Upper lobe of left lung (tissue), 6 donors: Measurements from ENCODE around the gene MVD. TPM values are rescaled to one million over a fixed set of nuclear protein-coding genes. Genes with fewer than 3 reads are reported as not detected.

Experiments
- ATAC-seq, 2 donors: fragments of 200-7000 bp; cut with Tn5 transposase; one replicate each; pipeline ENCODE4 v1.9.1; 2022; ENCODE audit warnings: mild to moderate bottlenecking in 2 of 2, moderate library complexity in 2 of 2; ENCODE audit not compliant: low FRiP score in 2 of 2
- DNase-seq, 2 donors: peaks; one replicate each; pipeline ENCODE4 v3.0.0-alpha.2; 2019 to 2020
- H3K27ac ChIP-seq, 4 donors: fragments of 200-600 bp; sonication (generic); one replicate each; pipeline ENCODE4 v1.5.1; 2016 to 2019
- H3K27me3 ChIP-seq, 4 donors: fragments of 200-600 bp; sonication (generic); one replicate each; pipeline ENCODE4 v1.5.1; 2017 to 2019
- H3K36me3 ChIP-seq, 4 donors: fragments of 200-600 bp; sonication (generic); one replicate each; pipeline ENCODE4 v1.5.1; 2016 to 2019
- H3K4me1 ChIP-seq, 4 donors: fragments of 200-600 bp; sonication (generic); one replicate each; pipeline ENCODE4 v1.5.1; 2018 to 2019
- H3K4me3 ChIP-seq, 4 donors: fragments of 200-600 bp; sonication (generic); one replicate each; pipeline ENCODE4 v1.5.1; 2017 to 2019; ENCODE audit warnings: mild to moderate bottlenecking in 2 of 4, moderate library complexity in 1 of 4
- H3K9me3 ChIP-seq, 4 donors: fragments of 200-600 bp; sonication (generic); one replicate each; pipeline ENCODE4 v1.5.1; 2018 to 2019
- EP300 ChIP-seq, 4 donors: sonication (generic); formaldehyde crosslinking; IDR thresholded peaks; one replicate each; pipeline ENCODE4 v1.5.1; 2017; ENCODE audit warnings: antibody characterized with exemption in 4 of 4, control low read depth in 2 of 4
- POLR2A ChIP-seq, 4 donors: fragments of 450-650 bp; IDR thresholded peaks; one replicate each; pipeline ENCODE4 v1.5.1; 2016 to 2017; ENCODE audit warnings: antibody characterized with exemption in 4 of 4, mild to moderate bottlenecking in 2 of 4
- POLR2AphosphoS5 ChIP-seq, 2 donors: sonication (generic); formaldehyde crosslinking; IDR thresholded peaks; one replicate each; pipeline ENCODE4 v1.5.1; 2017; ENCODE audit warnings: antibody characterized with exemption in 2 of 2
- WGBS, 2 donors: methylation state at CpG; one replicate each; pipeline ENCODE4 v1.1.5; 2017 to 2018; 5-methylcytosine and 5-hydroxymethylcytosine counted together
- total RNA-seq, 6 donors: library from RNA; depleted of rRNA in 4 of 6; stranded (reverse); fragments of >200 nt in 4 of 6; gene quantifications; one replicate each; pipeline versions ENCODE4 v1.1.0 to v1.2.1, GENCODE V29; 2016 to 2021
- TF ChIP-seq, protein P1 (sequence below), 6 experiments: fragments of 450-650 bp in 4 of 6; fragments of 200-600 bp in 2 of 6; sonication (generic) in 2 of 6; IDR thresholded peaks; one replicate each; pipeline ENCODE4 v1.5.1; 2016 to 2019; ENCODE audit warnings: antibody characterized with exemption in 6 of 6
- donor health status: DM: no; HTN: no; CAD: no; lungs with moderate emphysema.
- donor health status: DM: no; HTN: yes; CAD: no; lungs with severe emphysema.

Gene MVD
- total RNA-seq, 6 donors from 2014 or later, result 38.1 to 114 (median 90.5) TPM

DNA sequence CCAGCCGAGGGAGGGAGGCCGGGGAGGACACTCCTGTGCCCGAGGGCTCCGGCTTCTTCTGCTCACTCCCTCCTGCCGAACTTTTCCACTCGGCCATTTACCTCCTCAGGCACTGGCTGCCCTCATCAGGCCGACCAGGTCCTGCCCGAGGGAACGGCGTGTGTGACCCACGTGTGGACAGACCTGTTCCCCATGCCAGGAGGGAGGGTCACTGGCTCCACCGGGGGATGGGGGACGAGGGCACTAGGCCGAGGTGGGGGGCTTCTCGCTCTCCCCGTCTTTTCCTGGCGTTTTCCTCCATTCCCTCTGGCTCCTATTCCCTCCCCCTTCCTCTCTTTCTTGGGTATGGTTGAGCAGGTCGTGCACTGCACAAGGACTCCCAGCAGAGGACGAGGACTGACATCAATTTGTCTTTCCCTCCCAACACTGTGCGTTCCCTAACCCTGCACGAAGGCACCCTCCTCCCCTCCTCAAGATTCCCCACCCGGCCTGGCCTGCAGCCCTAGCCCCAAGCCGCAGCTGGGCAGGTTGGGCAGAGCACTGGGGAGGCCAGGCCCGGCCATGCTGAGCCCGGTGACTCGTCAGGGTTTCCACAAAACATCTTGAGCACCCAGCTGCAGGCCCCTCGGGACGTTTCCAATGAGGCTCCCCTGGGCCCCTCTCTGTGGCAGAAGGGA, 27.8 kb downstream of the MVD start:
- Histone ChIP-seq H3K9me3 (no peaks in the 10 kb centered on the region), H3K36me3 (peaks cover 3 to 34% (median 28%) of the 10 kb centered on the region in 4 donors), H3K27ac (peak overlapping the region in 3 of 4 donors; percentile 60 to 79 (median 64)), H3K4me3 (peak overlapping the region in 3 of 4 donors; percentile 41 to 49 (median 46)), H3K4me1 (peaks cover 11 to 39% (median 29%) of the 10 kb centered on the region in 4 donors), H3K27me3 (peaks cover 0 to 18% (median 9%) of the 10 kb centered on the region in 4 donors)
- 39 to 50% methylated on average over 23 to 28 of the region's 28 CpGs for WGBS, 2 donors
- no peak for ATAC-seq
- DNase-seq, result peak in 1 of 2 donors; percentile 68
- no peak for TF ChIP-seq POLR2A (IDR thresholded peaks at IDR 0.05)
- TF ChIP-seq POLR2AphosphoS5 (IDR thresholded peaks at IDR 0.05), result no peak
- TF ChIP-seq, protein P1, sequence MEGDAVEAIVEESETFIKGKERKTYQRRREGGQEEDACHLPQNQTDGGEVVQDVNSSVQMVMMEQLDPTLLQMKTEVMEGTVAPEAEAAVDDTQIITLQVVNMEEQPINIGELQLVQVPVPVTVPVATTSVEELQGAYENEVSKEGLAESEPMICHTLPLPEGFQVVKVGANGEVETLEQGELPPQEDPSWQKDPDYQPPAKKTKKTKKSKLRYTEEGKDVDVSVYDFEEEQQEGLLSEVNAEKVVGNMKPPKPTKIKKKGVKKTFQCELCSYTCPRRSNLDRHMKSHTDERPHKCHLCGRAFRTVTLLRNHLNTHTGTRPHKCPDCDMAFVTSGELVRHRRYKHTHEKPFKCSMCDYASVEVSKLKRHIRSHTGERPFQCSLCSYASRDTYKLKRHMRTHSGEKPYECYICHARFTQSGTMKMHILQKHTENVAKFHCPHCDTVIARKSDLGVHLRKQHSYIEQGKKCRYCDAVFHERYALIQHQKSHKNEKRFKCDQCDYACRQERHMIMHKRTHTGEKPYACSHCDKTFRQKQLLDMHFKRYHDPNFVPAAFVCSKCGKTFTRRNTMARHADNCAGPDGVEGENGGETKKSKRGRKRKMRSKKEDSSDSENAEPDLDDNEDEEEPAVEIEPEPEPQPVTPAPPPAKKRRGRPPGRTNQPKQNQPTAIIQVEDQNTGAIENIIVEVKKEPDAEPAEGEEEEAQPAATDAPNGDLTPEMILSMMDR (IDR thresholded peaks at IDR 0.05), result no peak
- TF ChIP-seq EP300 (IDR thresholded peaks at IDR 0.05), result no peak

DNA sequence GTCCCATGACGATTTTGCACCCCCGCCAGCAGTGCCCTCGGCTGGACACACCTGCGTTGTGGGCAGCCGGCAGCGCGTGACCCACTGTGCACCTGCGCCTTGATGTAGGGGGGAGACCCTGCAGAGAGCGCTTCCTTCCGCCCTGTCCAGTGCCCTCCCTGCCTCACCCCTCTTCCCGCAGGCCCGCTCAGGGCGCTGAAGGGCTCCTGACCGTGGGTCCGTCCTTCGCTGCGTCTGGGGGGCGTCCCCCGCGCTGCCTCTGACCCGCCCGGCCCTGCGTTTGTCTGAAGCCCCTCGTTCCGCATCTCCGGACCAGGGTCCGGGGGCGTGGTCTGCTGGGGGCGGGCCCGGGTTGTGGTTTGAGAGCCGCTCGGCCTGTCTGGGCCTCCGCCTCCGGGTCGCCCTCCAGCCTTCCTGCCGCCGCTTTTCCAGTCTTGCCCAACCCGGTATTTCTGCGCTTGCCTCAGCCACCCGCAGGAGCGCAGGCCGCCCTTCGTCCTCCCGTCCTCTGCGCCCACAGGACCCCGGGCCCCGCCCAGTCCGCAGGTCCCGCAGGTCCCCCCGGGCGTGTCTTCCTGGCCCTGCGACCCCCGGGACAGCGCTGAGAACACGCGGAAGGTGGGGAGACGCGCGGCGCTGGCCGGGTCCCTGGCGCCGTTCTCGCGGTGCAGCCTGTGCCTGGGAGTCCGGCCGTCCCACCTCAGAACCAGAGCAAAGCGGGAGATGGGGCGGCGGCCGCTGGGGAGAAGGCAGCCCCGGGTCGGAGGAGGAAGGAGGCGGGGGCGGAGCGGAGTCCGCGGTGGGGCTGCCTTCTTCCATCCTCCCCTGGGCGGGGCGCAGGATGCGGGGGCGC, 28.5 kb downstream of the MVD start:
- DNase-seq (peak; percentile 57 to 94), ATAC-seq (peak; percentile 19 to 74)
- Histone ChIP-seq H3K36me3 (peaks cover 10 to 42% (median 35%) of the 10 kb centered on the region in 4 donors), H3K27me3 (peaks cover 0 to 12% (median 7%) of the 10 kb centered on the region in 4 donors), H3K9me3 (no peaks in the 10 kb centered on the region), H3K4me1 (peaks cover 11 to 33% (median 26%) of the 10 kb centered on the region in 4 donors), H3K27ac (peak overlapping the region; percentile 60 to 79 (median 64)), H3K4me3 (peak overlapping the region; percentile 25 to 49 (median 44))
- TF ChIP-seq EP300 (IDR thresholded peaks at IDR 0.05), result no peak
- TF ChIP-seq POLR2A (IDR thresholded peaks at IDR 0.05), result peak in 1 of 4 donors; percentile 33
- WGBS, 2 donors, result 18 to 25% methylated on average over 4 to 61 of the region's 82 CpGs

DNA sequence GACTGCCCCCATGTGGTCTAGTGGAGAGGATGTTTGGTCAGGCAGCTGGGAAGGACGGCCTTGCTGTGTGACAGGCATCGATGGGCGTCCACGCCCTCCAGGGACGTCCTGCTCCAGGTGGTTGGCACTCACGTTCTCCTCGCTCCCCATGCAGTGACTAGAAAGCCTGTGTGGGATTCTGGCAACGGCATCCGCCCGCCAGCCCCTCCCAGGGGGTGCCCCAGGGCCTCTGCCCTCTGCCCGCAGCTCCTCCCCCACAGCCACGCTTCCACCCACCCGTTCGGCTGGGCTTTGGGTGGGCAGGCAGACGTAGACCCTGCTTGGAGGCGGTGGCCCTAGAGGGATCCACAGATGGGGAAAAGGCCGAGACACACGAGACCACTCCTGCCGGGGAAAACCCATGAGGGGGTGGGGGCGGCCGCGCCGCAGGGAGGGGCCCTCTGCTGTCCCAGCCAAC, 29.2 kb downstream of the MVD start:
- peaks cover 11 to 27% (median 20%) of the 10 kb centered on the region in 4 donors for H3K4me1 ChIP-seq
- peaks cover 0 to 6% (median 3%) of the 10 kb centered on the region in 4 donors for H3K27me3 ChIP-seq
- TF ChIP-seq POLR2A (IDR thresholded peaks at IDR 0.05), result no peak
- TF ChIP-seq, protein P1 (IDR thresholded peaks at IDR 0.05), result peak in 1 of 6 experiments; percentile 26
- no peak for TF ChIP-seq EP300 (IDR thresholded peaks at IDR 0.05)
- no peak for TF ChIP-seq POLR2AphosphoS5 (IDR thresholded peaks at IDR 0.05)
- H3K27ac ChIP-seq, result peak overlapping the region; percentile 60 to 79 (median 64)
- peaks cover 12 to 46% (median 40%) of the 10 kb centered on the region in 4 donors for H3K36me3 ChIP-seq
- no peaks in the 10 kb centered on the region for H3K9me3 ChIP-seq
- WGBS, 2 donors, result 46 to 61% methylated on average over 7 to 23 of the region's 23 CpGs
- peak; percentile 2 to 37 for ATAC-seq
- peak; percentile 49 to 89 for DNase-seq
- H3K4me3 ChIP-seq, result peak overlapping the region in 3 of 4 donors; percentile 41 to 49 (median 46)

DNA sequence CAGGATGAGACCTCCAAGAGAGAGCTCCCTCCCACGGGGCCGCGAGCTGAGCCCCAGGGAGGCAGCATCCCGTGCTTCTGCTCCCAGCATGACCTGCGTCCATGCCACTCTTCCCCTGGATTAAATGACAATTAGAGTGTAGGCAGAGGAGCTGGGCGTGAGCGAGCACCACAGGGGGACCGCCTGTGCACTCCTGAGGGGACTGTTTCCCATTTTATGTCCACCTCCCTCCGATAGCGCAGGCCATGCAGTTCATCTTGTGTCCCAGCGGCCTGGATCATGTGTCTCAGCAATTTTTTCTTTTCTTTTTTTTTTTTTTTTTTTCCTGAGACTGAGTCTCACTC, 30.3 kb downstream of the MVD start:
- Histone ChIP-seq H3K36me3 (peaks cover 16 to 57% (median 51%) of the 10 kb centered on the region in 4 donors), H3K27me3 (no peaks in the 10 kb centered on the region), H3K4me3 (no peak overlapping the region), H3K4me1 (peaks cover 11 to 21% (median 18%) of the 10 kb centered on the region in 4 donors), H3K27ac (no peak overlapping the region), H3K9me3 (no peaks in the 10 kb centered on the region)
- TF ChIP-seq EP300 (IDR thresholded peaks at IDR 0.05) (no peak), POLR2AphosphoS5 (IDR thresholded peaks at IDR 0.05) (no peak), POLR2A (IDR thresholded peaks at IDR 0.05) (no peak)
- TF ChIP-seq, protein P1 (IDR thresholded peaks at IDR 0.05), result no peak
- 92% methylated on average over 11 of the region's 11 CpGs for WGBS, 2 donors
- DNase-seq (no peak), ATAC-seq (no peak)
